GM10248 (cell line): ENCODE measurements around the gene SSTR5.
"Not testable (repeated sequence)": the region's sequence is repeated elsewhere in the genome, so short reads cannot be mapped to it uniquely, and the experiment has no call there.

Experiments used
- CTCF ChIA-PET: fragments of 300-600 bp; sonication (Branson Sonifier 250); formaldehyde crosslinking; extraction: SDS; loops from one replicate; lab custom pipeline; 2021; ENCODE audit warnings: antibody characterized with exemption; lab: Yijun Ruan, JAX
- POLR2A ChIA-PET: fragments of 350-650 bp; sonication (Branson Sonifier 250); formaldehyde crosslinking; extraction: SDS; loops from one replicate; lab custom pipeline; 2020; ENCODE audit warnings: antibody characterized with exemption; lab: Yijun Ruan, JAX
- DNase-seq: peaks from one replicate; pipeline ENCODE4 v3.0.0; 2012; ENCODE audit errors: extremely low spot score
- TF ChIP-seq, protein P1 (sequence below): IDR thresholded peaks from 2 replicates; pipeline ENCODE4 v1.5.1; 2012; ENCODE audit warnings: mild to moderate bottlenecking, low read depth; ENCODE audit errors: extremely low read depth, missing control alignments, control extremely low read depth

Gene SSTR5

DNA sequence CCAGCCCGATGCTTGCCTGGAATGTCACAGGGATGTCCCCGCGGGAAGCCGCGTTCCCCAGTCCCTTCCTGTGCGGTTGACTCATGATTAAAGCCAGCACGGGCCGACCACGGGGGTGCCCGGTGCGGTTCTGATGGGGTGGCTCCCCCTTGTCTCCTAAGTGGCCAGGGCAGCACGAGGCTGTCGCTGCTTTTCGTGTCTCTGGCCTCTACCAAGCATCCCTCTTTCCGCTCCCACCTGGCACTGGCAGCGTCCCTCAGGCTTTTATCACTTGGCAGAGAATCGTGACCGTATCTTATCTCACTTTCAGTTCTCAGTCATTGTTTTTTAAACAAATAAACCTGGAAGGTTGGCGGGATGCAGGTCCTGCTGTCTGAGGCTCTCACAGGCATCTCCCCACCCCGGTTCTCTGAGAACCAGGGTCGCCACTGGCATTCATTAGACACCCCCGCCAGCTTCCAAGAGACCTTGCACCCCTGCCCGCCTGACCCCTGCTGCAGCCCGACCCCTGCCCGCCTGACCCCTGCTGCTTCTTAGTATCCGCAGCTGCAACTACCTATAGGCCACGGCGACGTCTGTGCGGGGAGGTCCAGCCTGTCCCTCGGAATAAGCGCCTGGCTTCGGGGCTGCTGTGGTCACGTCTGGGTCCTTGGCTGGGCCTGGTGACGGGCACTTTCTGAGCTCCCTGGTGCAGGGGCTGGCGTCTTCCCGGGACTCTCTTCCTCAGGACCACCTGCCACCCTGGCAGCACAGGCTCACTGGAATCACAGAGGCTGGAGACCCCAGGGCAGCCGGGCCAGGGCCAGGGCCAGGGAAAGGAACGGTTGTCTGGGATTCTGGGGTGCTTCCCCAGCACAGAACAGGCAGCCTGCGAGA, 16.0 kb downstream of the SSTR5 start:
- POLR2A ChIA-PET = no interaction called here
- CTCF ChIA-PET = no interaction called here
- DNase-seq = no peak
- TF ChIP-seq, protein P1, sequence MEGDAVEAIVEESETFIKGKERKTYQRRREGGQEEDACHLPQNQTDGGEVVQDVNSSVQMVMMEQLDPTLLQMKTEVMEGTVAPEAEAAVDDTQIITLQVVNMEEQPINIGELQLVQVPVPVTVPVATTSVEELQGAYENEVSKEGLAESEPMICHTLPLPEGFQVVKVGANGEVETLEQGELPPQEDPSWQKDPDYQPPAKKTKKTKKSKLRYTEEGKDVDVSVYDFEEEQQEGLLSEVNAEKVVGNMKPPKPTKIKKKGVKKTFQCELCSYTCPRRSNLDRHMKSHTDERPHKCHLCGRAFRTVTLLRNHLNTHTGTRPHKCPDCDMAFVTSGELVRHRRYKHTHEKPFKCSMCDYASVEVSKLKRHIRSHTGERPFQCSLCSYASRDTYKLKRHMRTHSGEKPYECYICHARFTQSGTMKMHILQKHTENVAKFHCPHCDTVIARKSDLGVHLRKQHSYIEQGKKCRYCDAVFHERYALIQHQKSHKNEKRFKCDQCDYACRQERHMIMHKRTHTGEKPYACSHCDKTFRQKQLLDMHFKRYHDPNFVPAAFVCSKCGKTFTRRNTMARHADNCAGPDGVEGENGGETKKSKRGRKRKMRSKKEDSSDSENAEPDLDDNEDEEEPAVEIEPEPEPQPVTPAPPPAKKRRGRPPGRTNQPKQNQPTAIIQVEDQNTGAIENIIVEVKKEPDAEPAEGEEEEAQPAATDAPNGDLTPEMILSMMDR = no peak

DNA sequence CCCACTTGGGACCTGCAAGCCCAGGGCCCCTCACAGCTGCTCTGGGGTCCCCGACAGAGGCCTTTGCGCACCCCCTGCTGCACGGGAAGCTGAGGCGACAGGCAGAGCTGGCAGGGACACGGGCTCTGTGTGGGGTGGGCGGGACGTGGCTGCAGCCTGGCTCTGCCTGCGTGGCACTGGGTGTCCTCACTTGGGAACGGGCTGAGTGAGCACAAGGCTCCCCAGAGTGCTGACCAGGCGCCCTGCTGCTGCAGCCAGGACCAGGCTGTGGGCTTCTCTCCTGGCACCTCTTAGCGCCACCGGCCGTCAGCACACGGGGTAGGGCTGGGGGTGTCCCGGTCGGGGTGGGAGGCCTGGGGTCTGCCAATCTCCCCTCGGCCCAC, 16.9 kb downstream of the SSTR5 start:
- TF ChIP-seq, protein P1 = no peak
- CTCF ChIA-PET = no interaction called here
- POLR2A ChIA-PET = no interaction called here
- no peak for DNase-seq

DNA sequence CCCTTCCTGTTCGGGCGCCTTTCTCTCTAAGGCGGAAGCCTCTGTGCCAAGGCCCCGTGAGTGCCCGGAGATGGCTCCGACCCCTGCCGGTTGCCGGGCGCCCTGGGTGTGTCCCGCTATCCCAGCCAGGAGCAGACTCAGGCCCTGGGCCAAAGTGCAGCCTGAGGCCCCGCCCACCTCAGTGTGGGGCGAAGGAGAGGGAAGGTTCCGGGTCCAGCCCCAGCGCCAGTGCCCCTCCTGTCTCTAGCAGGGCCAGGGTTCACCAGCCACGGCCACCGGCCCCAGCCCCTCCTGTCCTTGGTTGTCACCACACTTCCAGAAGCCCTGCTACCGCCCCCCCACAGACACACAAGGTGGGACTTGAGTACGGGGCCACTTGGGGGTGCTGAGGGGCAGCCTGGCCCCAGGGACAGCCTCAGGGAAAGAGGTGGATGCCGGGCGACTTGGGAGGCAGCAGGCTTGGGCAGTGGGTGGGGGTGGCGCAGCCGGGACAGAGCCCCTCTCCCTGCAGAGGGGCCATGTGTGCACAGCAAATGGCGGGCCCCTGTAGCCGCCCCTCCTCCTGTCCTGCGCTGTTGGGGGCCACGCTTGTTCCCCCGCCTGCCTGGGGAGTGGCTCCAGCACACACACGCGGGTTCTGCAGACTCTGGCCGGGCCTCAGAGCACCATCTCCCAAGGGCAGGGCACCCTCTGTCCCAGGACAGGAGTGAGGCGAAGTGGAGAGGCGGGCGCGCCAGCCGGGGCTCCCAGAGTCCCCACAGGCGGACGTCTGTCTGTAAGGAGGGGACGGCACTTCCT, 17.5 kb downstream of the SSTR5 start:
- POLR2A ChIA-PET = no interaction called here
- DNase-seq = no peak
- TF ChIP-seq, protein P1 = no peak
- CTCF ChIA-PET = no interaction called here

DNA sequence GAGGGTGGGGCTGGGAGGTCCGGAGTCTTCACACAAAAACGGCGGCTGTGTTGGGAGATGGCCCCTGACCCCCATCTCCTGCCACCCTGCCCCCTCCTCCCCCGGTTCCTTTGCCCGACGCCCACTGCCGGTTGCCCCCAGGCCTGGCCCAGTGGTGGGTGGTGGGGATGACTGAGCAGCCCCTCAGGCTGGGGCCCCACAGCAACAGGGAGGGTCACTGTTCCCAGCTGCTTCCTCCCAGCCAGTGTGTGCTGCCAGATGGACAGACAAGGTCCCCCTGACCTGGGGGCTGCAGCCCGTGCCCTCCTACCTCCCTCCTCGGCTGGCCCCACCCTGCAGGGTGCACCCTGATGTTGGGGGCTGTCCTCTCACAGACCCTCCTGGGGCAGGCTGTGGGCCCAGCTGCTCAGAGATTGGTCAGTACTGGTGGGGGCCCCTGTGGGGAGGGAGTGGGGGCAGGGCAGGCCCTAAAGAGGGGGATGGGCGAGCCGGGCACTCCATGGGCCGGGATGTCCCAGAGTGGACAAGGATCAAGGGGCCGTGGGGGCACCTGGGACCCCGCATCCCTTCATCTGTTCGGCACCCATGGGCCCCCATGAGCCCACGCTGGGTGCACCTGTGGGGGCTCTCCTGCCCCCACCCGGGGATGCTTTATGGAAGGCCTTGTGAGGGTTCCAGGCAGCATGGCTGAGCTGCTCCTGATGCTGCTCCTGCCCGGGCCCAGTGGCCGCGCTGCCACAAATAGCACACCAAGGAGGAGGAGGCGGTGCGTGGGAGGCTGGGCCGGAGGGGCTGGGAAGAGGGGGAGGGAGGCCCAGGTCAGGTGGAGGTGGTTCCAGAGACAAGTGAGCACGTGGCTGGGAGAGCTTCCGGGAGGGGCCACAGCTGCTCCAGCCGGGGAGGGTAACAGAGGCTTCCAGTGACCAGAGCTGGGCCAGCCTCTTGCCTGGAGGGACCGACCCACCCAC, 18.4 kb downstream of the SSTR5 start:
- ChIA-PET POLR2A (no interaction called here), CTCF (no interaction called here)
- TF ChIP-seq, protein P1 = no peak
- no peak for DNase-seq

DNA sequence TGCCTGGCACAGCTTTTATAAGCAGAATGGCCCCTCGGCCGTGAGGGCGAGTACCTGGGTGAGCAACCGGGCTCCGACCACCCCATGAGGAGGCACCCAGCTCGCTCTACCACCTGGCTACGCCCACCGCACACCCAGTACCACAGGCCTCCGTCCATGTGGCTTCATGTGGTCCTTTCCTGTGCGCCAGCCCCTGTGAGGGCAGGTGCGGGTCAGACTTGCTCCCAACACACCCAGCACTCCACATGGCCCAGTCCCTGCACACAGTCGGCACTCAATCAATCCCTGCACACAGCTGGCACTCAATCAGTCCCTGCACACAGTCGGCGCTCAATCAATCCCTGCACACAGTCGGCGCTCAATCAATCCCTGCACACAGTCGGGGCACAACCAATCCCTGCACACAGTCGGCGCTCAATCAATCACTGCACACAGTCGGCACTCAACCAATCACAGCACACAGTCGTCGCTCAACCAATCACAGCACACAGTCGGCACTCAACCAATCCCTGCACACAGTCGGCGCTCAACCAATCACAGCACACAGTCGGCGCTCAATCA, 19.5 kb downstream of the SSTR5 start:
- ChIA-PET POLR2A (no interaction called here), CTCF (no interaction called here)
- TF ChIP-seq, protein P1 = no peak
- DNase-seq = no peak

DNA sequence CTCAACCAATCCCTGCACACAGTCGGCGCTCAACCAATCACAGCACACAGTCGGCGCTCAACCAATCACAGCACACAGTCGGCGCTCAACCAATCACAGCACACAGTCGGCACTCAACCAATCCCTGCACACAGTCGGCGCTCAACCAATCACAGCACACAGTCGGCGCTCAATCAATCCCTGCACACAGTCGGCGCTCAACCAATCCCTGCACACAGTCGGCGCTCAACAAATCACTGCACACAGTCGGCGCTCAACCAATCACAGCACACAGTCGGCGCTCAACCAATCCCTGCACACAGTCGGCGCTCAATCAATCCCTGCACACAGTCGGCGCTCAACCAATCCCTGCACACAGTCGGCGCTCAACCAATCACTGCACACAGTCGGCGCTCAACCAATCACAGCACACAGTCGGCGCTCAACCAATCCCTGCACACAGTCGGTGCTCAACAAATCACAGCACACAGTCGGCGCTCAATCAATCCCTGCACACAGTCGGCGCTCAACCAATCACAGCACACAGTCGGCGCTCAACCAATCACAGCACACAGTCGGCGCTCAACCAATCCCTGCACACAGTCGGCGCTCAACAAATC, 20.2 kb downstream of the SSTR5 start:
- POLR2A ChIA-PET, DNase-seq, CTCF ChIA-PET: not testable (repeated sequence)
